GM18511 (cell line): ENCODE measurements around the gene PCIF1.
"Not testable (repeated sequence)": the region's sequence is repeated elsewhere in the genome, so short reads cannot be mapped to it uniquely, and the experiment has no call there.

ENCODE experiments used
- ATAC-seq: cut with Tn5 transposase; IDR thresholded peaks from one replicate; pipeline ENCODE4 v1.9.1; 2021; ENCODE audit warnings: mild to moderate bottlenecking, moderate library complexity; ENCODE audit not compliant: unreplicated experiment

PCIF1 gene

DNA sequence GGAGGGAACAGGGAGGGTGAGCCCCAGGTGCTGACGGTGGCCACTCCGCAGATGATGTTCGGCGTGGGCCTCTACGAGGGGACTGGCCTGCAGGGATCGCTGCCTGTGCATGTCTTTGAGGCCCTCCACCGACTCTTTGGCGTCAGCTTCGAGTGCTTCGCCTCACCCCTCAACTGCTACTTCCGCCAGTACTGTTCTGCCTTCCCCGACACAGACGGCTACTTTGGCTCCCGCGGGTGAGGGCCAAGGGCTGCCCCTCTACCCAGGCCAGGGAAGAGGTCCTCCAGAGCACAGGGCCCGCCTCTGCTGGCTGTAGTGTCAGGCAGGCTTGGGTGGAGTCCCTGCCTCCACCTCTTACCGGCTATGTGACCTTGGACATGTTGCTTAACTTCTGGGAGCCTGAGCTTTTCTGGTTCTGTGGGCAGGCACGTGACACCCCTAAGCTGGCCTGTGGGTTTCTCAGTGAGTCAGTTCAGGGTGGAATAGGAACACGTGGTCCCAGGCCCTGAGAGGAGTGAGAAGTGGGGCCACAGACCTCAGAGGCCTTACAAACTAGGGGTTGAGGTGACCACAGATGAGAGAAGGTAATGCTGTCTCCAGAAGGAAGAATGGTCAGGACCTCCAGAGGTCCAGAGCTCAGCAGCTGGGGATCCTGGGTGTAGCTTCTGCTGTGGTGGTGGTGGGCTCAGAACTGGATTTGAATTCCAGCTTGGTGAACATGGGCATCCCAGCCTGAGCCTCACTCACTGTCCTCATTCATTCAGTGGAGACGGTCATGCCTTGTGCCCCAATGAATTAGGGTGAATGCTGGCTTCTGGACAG is 11.9 kb downstream of the PCIF1 start:
- ATAC-seq = peak; percentile 79

GRCh38 chr20:45947110-45947866 is 12.8 kb downstream of the PCIF1 start:
- ATAC-seq = no peak

- ATAC-seq = no peak
Observed at GRCh38 chr20:45948261-45948733, 13.8 kb downstream of the PCIF1 start.

- no peak for ATAC-seq
Observed at GRCh38 chr20:45948742-45949541, 14.5 kb downstream of the PCIF1 start.

GRCh38 chr20:45949542-45950329 is 15.3 kb downstream of the PCIF1 start:
- ATAC-seq = no peak

DNA sequence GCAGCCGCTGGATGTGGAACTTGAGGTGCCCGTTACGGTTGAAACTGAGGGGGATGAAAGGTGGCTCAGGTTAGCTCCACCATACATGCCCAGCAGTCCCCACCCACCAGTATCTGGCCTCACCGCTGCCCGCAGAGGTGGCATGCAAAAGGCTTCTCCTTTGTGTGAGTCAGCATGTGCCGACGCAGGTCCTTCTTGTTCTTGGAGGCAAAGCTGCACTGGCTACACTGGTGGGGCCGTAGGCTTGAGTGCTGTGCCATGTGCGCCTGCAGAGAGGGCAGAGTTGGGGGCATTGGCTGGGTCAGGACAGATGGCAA is 15.8 kb downstream of the PCIF1 start:
- ATAC-seq = no peak

DNA sequence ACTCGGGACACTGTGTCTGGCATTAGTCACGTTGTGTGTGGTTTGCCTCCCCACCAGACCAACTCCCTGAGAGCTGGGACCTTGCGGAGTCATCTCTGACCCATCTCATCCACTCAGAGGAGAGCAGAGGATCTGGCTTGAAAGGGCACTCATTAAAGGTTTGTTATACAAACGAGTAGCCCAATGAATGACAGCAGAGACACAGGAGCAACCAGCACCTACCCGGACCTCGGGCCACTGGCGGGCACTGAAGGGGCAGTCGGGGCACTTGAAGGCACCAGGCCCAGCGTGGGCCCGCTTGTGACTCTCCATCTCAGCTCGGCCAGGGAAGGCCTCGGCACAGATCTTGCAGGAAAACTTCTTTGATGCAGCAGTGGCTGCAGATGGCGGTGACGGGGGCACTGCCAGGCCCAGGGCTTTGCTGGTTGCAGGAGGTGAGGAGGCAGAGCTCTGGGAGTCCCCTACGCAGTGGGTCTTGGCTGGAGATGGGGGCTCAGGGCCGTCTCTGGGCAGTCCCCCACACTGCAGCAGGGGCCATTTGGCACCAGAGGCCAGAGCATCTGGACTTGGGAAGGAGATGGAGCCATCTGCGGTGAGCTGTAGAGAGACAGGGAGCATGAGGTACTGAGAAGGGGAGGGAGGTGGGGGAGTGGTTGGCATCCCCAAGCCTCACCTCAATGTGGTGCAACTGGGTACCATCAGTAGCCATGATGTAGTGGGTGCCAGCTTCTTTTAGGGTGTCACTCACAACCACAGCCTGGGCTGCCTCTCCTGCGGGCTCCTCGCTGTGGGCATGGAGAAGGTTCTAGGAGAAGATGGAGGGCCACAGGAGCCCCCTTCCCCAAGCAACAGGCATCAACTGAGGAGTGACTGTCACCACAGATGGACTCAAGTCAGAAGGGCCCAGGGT is 17.7 kb downstream of the PCIF1 start:
- ATAC-seq = no peak

DNA sequence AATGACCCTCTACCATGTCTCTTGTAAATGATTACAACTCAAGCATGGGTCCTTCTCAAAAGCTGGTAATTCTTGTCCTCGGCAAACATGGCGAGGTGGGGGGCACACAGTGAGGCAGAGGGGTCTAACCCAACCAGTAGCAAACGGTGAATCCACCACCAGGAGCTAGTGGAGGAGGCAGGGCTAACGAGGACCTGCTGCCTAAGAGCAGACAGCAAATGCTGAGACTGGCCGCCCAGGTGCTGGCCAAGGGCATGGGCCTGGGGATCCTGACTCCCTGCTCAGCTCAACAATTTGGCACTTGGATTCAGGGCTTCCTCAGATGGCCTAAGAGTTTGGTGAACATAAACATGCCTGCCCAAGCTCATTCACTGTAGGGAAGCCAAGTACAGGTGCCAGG is 18.4 kb downstream of the PCIF1 start:
- no peak for ATAC-seq

DNA sequence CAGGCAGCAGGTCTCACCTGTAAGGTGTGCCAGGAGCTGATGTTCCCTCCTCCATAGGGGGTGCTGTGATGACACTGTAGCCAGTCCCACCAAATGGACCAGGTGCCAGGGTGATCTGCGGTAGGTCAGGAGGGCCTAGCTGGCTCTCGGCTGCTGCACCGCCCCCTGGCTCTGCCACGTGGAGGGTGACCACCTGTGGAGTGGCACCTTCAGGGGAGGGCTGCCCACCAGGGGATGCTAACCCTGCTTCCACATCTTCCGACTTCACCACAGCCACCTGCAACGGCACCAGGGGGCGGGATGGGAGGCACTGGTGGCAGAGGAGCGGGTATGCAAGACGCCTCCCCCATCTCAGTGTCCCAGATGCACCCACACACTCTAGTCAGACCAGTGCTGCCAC is 19.2 kb downstream of the PCIF1 start:
- no peak for ATAC-seq

- not testable (repeated sequence) for ATAC-seq
Observed at GRCh38 chr20:45956326-45956725, 21.8 kb downstream of the PCIF1 start.

GRCh38 chr20:45957021-45957941 is 22.8 kb downstream of the PCIF1 start:
- no peak for ATAC-seq

GRCh38 chr20:45958593-45958992 is 24.1 kb downstream of the PCIF1 start:
- no peak for ATAC-seq

GRCh38 chr20:45959126-45959525 is 24.6 kb downstream of the PCIF1 start:
- ATAC-seq = no peak

GRCh38 chr20:45959956-45960630 is 25.6 kb downstream of the PCIF1 start:
- no peak for ATAC-seq

GRCh38 chr20:45962031-45962755 is 27.7 kb downstream of the PCIF1 start:
- ATAC-seq = no peak

GRCh38 chr20:45963059-45964005 is 28.8 kb downstream of the PCIF1 start:
- ATAC-seq = no peak
